ENCODE data around the gene MTUS2. TPM values are rescaled to one million over a fixed set of nuclear protein-coding genes. Genes with fewer than 3 reads are reported as not detected.

The MTUS2 gene
- total RNA-seq, 1 donor, result 0.36 TPM

GRCh38 chr13:29434217-29434945 lies 614.2 kb downstream of the MTUS2 start:
- Histone ChIP-seq H3K4me2 (ENCODE audit: insufficient read depth, low read length) (peak overlapping the region; percentile 66), H2AFZ (ENCODE audit: low read length) (peak overlapping the region; percentile 39), H4K20me1 (ENCODE audit: insufficient read depth, low read length) (peaks cover 6% of the 10 kb centered on the region), H3K27ac (ENCODE audit: low read depth, low read length) (peak overlapping the region; percentile 93), H3K4me1 (ENCODE audit: insufficient read depth, low read length) (peaks cover 33% of the 10 kb centered on the region), H3K27me3 (ENCODE audit: insufficient read depth, low read length) (peaks cover 22% of the 10 kb centered on the region), H3K4me3 (ENCODE audit: insufficient read depth, low read length) (peak overlapping the region; percentile 41), H3K36me3 (ENCODE audit: insufficient read depth, low read length) (no peaks in the 10 kb centered on the region), H3K79me2 (ENCODE audit: insufficient read depth, low read length) (no peaks in the 10 kb centered on the region), H3K9me3 (ENCODE audit: low read depth, low read length) (no peaks in the 10 kb centered on the region)
- DNase-seq (ENCODE audit: insufficient read length, low spot score, missing footprints), result no peak
- TF ChIP-seq CTCF (IDR thresholded peaks at IDR 0.05; ENCODE audit: extremely low read depth, low read depth, low read length), result no peak

DNA sequence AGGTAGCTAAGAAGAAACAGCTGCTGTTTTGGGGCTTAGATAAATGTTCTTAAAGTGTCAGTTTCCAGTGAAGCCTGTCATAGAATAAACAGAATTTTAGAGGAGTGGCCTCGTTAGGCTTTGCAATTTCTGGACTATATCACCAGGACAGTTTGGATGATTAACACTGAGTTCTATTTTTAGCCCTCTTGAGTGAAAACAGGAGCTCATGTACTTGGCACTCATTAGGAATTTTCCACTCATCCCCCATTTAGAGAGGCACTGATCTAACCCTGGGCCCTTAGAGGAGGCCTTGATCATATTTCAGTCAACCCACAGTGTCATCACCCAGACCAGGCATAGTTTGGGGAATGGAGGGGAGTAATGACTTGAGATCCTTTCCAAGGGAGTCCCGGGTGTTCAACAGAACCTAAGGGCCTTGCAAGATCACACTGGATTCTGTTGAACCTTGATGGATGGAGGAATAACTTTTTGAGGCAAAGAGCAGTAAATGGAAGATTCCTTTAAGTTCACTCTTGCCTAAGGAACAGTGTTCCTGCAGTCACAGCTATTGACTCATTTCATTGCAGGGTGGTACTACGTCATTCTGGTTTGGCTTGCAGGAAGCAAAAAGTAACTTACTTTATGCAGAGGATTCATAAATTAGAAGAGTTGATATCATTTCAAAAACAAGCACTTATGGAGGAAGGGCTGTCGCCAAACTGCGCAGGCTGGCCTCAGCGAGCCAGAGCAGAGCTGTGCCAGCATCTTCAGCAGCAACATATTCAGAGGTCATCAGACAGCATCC lies 615.2 kb downstream of the MTUS2 start:
- Histone ChIP-seq H3K9me3 (ENCODE audit: low read depth, low read length) (no peaks in the 10 kb centered on the region), H3K79me2 (ENCODE audit: insufficient read depth, low read length) (no peaks in the 10 kb centered on the region), H3K4me2 (ENCODE audit: insufficient read depth, low read length) (peak overlapping the region; percentile 66), H4K20me1 (ENCODE audit: insufficient read depth, low read length) (peaks cover 6% of the 10 kb centered on the region), H2AFZ (ENCODE audit: low read length) (peak overlapping the region; percentile 39), H3K27me3 (ENCODE audit: insufficient read depth, low read length) (peaks cover 12% of the 10 kb centered on the region), H3K4me3 (ENCODE audit: insufficient read depth, low read length) (peak overlapping the region; percentile 41), H3K27ac (ENCODE audit: low read depth, low read length) (peak overlapping the region; percentile 93), H3K36me3 (ENCODE audit: insufficient read depth, low read length) (no peaks in the 10 kb centered on the region), H3K4me1 (ENCODE audit: insufficient read depth, low read length) (peaks cover 33% of the 10 kb centered on the region)
- TF ChIP-seq CTCF (IDR thresholded peaks at IDR 0.05; ENCODE audit: extremely low read depth, low read depth, low read length), result no peak
- peak; percentile 88 for DNase-seq (ENCODE audit: insufficient read length, low spot score, missing footprints)

GRCh38 chr13:29436291-29436690 lies 616.2 kb downstream of the MTUS2 start:
- H3K79me2 ChIP-seq (ENCODE audit: insufficient read depth, low read length), result no peaks in the 10 kb centered on the region
- no peak overlapping the region for H2AFZ ChIP-seq (ENCODE audit: low read length)
- TF ChIP-seq CTCF (IDR thresholded peaks at IDR 0.05; ENCODE audit: extremely low read depth, low read depth, low read length), result no peak
- no peaks in the 10 kb centered on the region for H3K36me3 ChIP-seq (ENCODE audit: insufficient read depth, low read length)
- peak overlapping the region; percentile 66 for H3K4me2 ChIP-seq (ENCODE audit: insufficient read depth, low read length)
- peak overlapping the region; percentile 93 for H3K27ac ChIP-seq (ENCODE audit: low read depth, low read length)
- DNase-seq (ENCODE audit: insufficient read length, low spot score, missing footprints), result no peak
- peaks cover 6% of the 10 kb centered on the region for H4K20me1 ChIP-seq (ENCODE audit: insufficient read depth, low read length)
- peak overlapping the region; percentile 33 for H3K4me3 ChIP-seq (ENCODE audit: insufficient read depth, low read length)
- peaks cover 33% of the 10 kb centered on the region for H3K4me1 ChIP-seq (ENCODE audit: insufficient read depth, low read length)
- H3K27me3 ChIP-seq (ENCODE audit: insufficient read depth, low read length), result peaks cover 2% of the 10 kb centered on the region
- no peaks in the 10 kb centered on the region for H3K9me3 ChIP-seq (ENCODE audit: low read depth, low read length)

DNA sequence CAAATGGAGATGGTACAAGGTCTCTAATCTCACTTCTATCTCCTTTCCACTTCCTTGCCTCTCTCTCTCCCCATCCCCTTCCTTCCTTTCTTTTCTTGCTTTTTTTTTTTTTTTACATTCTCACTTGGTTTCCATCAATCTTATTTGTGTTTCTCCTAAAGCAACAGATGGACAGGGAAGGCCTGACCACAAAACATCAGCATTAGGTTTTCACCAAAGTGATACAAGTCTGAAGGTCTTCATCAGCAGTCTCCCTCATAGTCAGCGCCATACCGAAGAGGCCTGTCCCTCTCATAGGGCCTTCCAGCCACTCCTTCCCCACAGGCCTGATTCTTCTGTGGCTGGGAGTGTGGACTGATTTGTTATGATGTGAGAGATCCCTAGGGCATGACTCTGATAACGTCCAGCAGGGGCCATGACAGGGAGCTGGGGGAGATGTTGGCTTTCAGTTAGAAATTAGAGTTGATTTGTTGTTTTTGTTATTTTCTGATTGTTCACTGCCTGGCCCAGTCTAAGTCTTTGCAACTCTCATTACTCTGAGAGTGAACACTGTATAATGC lies 616.7 kb downstream of the MTUS2 start:
- Histone ChIP-seq H3K27me3 (ENCODE audit: insufficient read depth, low read length) (no peaks in the 10 kb centered on the region), H3K27ac (ENCODE audit: low read depth, low read length) (peak overlapping the region; percentile 7), H3K4me3 (ENCODE audit: insufficient read depth, low read length) (no peak overlapping the region), H2AFZ (ENCODE audit: low read length) (no peak overlapping the region), H3K79me2 (ENCODE audit: insufficient read depth, low read length) (no peaks in the 10 kb centered on the region), H3K4me1 (ENCODE audit: insufficient read depth, low read length) (peaks cover 33% of the 10 kb centered on the region), H3K9me3 (ENCODE audit: low read depth, low read length) (no peaks in the 10 kb centered on the region), H4K20me1 (ENCODE audit: insufficient read depth, low read length) (peaks cover 6% of the 10 kb centered on the region), H3K4me2 (ENCODE audit: insufficient read depth, low read length) (peak overlapping the region; percentile 26), H3K36me3 (ENCODE audit: insufficient read depth, low read length) (no peaks in the 10 kb centered on the region)
- TF ChIP-seq CTCF (IDR thresholded peaks at IDR 0.05; ENCODE audit: extremely low read depth, low read depth, low read length), result no peak
- no peak for DNase-seq (ENCODE audit: insufficient read length, low spot score, missing footprints)

Data from osteoblast (primary cell).